ENCODE results near the gene DRAXIN.
A peak's percentile ranks its signal among the peaks of the same experiment; 100 is the strongest.

DRAXIN gene

DNA sequence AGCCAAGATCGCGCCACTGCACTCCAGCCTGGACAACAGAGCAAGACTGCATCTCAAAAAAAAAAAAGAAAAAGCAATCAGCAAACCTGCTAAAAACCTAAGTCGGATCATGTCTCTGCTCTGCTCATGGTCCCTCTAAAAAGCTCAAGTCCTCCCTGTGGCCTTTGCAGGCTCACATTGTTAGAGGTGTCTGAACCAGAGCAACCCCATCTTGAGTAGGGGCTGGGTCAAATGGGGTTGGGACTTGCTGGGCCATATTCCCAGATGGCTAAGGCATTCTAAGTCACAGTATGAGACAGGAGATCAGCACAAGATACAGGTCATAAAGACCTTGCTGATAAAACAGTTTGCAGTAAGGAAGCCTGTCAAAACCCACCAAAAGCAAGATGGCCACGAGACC lies 3.0 kb upstream of the DRAXIN start:
- no peak for DNase-seq (ENCODE audit: low read depth in 3 of 3)

DNA sequence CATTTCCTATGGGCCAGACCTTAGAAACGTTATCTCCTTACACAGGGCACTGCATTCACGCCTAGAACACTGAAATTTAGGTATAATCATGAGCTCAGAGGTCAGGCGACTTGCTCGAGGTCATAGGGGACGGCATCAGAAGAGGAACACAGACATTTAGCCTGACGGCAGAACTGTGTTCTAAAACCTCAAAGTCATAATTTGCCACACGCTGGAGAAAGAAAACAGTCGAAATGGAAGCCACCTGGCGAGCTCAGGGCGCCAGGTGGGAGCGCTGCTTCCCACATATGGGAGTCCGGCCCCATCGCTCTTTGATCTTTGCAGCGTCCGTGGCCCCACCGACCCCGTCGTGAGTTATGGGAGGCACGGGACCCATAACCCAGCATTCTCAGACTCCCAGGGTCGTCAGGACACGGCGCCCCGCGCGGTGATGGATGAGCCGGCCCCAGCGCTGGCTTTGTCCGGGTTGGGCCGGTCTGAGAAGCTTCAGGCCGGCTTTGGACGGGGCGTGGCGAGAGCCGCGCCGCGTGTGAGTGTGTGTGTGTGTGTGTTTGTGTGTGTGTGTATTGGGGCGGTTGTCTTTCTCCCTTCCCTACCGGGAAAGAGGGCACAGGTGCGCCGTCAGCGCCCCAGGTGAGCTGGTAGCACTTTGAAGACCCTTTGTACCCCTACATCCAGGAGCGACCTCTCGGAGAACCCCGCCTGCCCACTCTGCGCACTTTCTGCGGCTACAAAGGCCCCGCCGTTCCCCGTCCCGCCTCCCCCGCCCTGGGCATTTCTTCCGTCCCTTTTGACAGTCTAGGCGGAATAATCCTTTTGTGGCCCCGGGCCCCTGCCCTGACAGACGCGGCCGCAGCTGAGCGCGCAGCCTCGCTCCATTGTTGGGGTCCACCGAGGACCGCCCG lies 861 bp upstream of the DRAXIN start:
- DNase-seq (ENCODE audit: low read depth in 3 of 3), result no peak

DNA sequence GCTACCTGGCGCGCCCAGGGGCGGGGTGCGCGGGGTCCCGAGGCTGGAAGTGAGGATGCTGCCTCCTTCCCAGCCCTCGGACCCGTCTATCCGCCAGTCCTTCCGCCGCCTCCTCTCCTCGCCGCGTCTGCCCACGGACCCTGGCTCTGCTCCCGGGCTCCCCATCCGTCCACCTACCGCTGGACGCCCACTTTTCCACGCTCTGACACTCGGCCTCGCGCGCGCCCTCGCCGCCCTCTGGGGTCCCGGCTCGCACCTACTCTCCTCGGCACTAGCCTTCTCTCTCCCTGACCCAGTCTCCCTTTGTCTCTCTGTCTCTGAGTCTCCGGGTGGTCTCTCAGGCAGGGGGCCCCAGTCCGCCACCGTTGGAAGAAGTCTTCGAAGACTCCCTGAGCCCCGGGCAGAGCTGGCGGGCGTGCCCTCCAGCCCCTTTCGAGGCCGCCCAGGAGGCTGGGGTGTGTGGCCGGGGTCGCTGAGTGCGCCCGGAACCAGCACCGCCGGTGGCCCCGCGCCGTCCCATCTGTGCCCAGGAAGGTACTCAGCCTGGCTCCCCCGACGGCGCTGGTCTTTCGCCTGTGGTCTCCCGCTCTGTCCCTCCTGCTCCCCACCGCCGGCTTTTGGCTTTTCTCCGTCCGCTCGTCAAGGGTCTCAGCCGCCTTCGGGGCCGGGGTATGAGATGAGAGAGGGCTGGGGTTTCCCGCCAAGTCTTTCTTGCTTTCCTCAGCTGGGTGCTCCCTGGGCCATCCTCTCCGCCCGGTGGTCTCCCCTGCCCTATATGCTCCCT lies 610 bp downstream of the DRAXIN start:
- no peak for DNase-seq (ENCODE audit: low read depth in 3 of 3)

DNA sequence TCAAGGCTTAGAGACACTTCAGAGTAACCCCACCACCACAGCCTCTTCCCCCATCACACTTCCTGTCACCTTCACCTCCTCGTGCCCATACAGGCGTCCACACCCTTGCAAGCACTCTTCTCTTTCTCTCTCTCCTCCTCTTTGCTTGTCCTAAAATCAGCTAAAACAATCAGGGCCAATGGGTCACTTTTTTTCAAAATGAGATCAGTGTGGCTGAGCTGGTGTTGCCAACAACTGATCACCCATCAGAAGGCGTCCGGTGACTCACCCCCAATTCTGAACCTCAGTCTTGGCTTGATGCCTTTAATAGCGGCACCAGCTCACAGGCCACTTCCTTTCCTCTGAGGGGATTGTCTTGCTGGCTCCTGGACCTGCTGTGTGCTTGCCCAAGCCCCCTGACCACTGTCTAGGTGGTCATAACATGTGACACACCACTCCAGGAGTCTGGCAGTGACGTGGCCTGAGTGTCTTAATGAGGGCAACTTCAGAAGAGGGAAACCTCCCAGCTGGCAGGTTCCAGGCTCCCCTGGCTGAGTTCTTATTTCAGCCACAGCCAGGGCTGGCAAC lies 1.6 kb downstream of the DRAXIN start:
- DNase-seq (ENCODE audit: low read depth in 3 of 3), result peak in 2 of 3 donors; percentile 12 to 32

DNA sequence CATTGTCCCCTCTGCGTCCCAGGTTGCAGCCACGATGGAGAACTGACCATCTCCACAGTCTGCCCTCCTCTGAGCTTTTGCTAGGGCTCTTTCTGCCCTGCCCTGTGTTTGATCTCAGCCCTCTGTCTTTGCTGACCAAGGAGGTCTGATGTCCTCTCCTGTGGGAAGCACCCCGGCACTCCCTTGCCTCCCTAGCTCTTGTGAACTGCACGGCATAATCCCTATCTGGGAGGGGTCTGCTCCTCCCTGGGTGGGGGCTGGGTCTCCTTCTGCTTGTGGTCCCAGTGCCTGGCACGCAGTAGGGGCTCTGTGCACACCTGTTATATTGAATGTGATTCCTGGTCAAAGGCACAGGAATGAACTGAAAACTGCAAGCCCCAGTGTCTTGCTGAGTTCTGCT lies 2.4 kb downstream of the DRAXIN start:
- no peak for DNase-seq (ENCODE audit: low read depth in 3 of 3)

DNA sequence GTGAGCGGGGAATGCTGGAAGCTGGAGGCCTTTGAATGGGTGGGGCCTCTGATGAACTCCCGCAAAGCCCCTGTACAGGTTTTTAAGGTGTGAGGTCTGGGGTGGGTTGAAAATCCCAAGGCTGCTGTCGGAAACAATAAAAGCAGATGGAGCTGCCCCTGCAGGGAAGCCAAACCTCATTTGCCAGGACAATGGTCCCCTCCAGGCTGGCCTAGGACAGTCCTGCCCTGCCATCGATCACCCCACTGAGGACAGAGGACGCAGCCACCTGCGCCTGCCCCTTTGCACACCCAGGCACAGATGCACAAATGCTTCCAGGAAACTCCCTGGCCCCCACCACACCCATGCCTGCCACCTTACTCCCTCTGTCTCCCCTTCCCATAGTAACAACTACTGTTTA lies 4.4 kb downstream of the DRAXIN start:
- no peak for DNase-seq (ENCODE audit: low read depth in 3 of 3)

DNA sequence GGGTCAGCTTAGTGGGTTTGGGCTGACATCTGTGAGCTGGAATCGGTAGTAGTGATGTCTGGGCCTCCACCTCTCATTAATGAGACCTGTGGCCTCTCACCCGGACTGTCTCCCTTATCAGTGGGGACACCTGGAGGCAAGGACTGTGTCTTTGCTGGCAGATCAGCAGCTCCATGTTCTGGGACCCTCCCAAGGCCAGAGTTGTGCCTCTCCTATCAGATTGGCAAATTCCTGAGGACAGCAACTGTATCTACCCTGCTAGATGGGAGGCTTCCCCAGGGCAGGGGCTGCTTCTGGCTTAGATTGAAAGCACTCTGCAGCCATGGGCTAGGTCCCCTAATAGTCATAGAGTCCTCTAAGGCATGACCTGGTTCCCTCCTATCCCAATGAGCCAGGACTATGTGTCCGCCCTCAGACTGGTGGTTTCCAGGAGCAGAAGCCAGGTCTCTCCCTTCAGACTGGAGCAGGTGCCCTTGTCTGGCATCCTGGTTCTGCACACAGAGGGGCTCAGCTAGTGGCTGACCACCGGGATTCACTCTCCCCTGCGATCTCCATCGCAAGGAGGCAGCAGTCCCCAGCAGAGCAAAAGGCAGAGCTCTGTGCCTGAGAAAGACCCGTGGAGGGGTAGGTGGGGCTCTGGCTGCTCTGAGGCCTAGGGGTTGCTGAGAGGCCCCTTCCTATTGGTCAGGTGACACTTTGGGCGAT lies 5.8 kb downstream of the DRAXIN start:
- DNase-seq (ENCODE audit: low read depth in 3 of 3), result no peak

DNA sequence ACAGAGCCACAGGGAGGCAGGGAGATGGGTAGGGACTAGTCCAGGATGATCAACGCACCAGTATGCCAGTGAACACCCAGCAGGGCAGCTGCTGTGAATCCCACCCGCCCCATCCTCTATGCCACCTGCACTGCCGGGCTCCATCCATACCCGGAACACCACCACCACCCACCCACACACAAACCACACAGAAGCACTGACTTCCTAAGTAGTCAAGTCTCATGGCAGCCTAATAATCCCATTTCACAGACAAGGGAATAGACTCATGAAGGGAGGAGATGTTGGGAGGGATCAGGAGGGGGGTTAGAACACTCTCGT lies 6.3 kb downstream of the DRAXIN start:
- no peak for DNase-seq (ENCODE audit: low read depth in 3 of 3)

- no peak for DNase-seq (ENCODE audit: low read depth in 3 of 3)
Observed at GRCh38 chr1:11700601-11701467, 9.3 kb downstream of the DRAXIN start.

- no peak for DNase-seq (ENCODE audit: low read depth in 3 of 3)
Observed at GRCh38 chr1:11701551-11701961, 10.0 kb downstream of the DRAXIN start.

- DNase-seq (ENCODE audit: low read depth in 3 of 3), result no peak
Observed at GRCh38 chr1:11701981-11702803, 10.7 kb downstream of the DRAXIN start.

- DNase-seq (ENCODE audit: low read depth in 3 of 3), result no peak
Observed at GRCh38 chr1:11703357-11704193, 12.1 kb downstream of the DRAXIN start.

DNA sequence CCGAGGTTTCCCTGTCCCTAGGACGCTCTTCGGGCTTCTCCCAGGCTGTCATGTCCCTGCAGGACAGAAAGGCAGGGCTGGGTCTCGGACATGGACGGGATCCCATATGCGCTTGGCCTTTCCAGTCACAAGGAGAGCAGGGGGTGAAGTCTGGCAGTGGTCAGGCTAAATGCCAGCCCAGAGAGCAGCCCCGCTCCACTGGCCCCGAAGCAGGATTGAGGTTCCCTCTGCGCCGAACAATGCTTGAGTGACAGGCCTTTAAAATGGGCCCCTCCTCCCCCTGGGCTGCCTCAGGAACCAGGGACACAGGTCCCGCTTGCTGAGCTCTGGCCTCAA lies 12.7 kb downstream of the DRAXIN start:
- no peak for DNase-seq (ENCODE audit: low read depth in 3 of 3)

DNA sequence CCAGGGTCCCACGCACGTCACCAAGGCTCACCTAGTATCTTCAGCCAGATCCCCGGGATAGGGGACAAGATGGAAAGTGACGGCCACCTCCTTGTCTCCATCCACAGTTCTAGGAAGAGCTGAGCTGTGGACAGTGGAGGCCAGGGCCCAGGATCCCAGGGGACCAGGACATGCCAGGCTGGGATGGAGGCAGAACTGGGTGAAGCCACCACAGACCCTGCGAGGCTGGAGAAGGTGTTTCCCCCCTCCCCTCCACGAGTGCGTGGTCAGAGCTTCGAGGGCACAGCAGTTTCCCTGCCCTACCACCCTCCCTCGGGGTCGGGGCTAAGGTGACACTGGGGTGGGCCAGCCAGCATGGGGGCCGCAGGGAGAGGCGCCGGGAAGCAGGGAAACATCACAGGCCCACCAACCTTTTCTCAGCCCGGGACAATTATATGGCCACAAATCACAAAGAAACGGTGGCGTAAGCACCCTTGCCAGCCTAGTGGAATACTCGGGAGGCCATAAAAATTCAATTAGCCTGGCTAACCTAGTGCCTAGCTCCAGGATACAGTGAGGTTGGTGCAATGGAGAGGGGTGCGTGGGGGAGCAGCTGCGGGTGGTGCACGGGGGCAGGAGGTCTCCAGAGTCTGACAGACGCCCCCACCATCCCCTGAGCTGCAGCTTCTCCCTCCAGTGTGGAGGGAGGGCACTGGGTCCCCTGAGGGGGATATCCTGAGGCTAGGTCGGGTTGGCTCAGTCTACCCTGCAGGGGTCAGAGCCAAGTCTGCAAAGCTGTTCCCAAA lies 13.4 kb downstream of the DRAXIN start:
- no peak for DNase-seq (ENCODE audit: low read depth in 3 of 3)

- DNase-seq (ENCODE audit: low read depth in 3 of 3), result no peak
Observed at GRCh38 chr1:11705596-11705995, 14.1 kb downstream of the DRAXIN start.

- no peak for DNase-seq (ENCODE audit: low read depth in 3 of 3)
Observed at GRCh38 chr1:11706292-11706691, 14.8 kb downstream of the DRAXIN start.

DNA sequence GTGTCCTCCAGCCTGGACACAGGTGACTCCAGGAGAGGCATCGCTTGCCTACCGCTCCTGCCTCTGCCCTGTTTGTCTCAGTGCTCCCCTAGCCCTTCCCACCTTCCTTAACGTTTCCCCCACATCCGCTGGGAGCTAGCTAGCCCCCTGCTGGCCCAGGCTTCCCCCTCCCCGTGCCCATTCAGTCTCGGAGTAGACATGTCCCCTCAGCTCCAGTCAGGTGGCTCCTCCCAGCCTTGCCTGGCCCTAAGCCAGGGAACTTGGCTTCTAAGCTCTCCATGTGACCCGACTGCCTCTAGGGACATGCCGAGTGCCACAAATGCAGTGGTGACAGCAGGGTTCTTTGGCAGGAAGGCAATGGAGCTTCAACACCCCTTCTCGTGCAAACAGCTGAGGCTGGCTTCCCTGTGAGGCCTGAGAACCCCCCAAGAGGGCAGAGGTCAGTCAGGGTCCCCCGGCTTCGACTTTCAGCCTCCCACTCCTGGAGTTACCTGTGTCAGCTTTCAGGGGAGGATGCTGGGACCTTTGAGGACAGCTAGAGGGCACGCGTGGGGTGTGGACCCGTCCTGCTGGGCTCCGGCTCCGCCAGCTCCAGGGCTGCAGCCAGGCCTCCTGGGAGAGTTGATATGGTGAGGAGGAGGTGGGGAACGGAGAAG lies 16.2 kb downstream of the DRAXIN start:
- DNase-seq (ENCODE audit: low read depth in 3 of 3), result no peak
